T-helper 2 cell treated with Interferon-gamma antibody and Interleukin-4, amounts not matched to agents 100 ng/mL and 5 ng/mL, for 36 hours (primary cell): ENCODE measurements around the gene SERINC3. TPM values are rescaled to one million over a fixed set of nuclear protein-coding genes. Genes with fewer than 3 reads are reported as not detected.
"Not testable (repeated sequence)": the region's sequence is repeated elsewhere in the genome, so short reads cannot be mapped to it uniquely, and the experiment has no call there.

Experiments used
- intact Hi-C: fragments of 100-400 bp; cut with micrococcal nuclease; formaldehyde crosslinking; loops from one replicate; pipeline ENCODE4 v1.15.1; 2023
- total RNA-seq: library from RNA; stranded (reverse); gene quantifications from 2 replicates; pipeline ENCODE4 v1.2.3, GENCODE V29; 2022

SERINC3 gene
- 64.0 and 65.4 TPM in 2 replicates for total RNA-seq

- intact Hi-C loops = loop anchor here (1.0 to 10.0 kb wide), 5 partner anchors 47 to 366 kb away; partner anchors contain the start of genes TTPAL and YWHAB
Observed at GRCh38 chr20:44521484-44522481, at the start of gene SERINC3. Gene SERINC3, minus strand, starts transcription at chr20:44522070. Its CDS starts 119 bp downstream, at chr20:44521951.

- intact Hi-C loops = no loop called here
Observed at GRCh38 chr20:44571362-44571988, 49.6 kb upstream of the SERINC3 start.

DNA sequence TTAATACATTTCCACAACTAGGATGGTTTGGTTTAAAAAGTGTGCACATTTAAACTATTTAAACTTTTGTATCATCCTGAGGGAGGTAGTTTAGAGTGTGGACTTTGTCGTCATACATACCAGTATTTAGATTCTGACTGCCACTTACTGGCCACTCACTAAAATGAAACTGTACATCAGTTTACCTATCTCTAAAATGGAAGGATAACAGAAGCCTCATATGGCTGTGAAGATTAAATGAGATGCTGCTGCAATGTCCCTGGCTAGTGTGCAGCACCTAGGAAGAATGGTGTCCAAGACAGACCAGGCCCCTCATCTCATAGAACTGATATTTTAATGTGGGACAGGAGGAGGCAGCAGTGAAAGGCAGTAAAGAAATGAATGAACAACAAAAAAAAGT, 48.5 kb upstream of the SERINC3 start:
- intact Hi-C loops = no loop called here

DNA sequence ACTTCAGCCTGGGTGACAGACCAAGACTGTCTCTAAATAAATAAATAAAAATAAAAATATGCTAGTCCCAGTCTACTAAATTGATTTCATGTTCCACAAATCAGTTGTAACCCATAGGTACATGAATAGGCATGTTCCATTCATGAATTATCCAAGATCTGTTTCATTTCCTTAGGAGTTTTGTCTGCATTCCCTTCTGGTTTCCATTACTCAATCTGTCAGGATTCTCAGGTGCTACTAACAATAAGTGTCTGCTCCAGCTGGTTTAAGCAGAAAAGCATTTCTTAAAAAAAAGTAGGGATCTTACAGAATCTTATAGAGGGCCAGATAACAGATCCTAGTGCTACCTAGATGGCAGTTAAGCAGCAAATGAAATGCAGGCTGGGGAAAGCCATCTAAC, 44.9 kb upstream of the SERINC3 start:
- intact Hi-C loops = no loop called here

DNA sequence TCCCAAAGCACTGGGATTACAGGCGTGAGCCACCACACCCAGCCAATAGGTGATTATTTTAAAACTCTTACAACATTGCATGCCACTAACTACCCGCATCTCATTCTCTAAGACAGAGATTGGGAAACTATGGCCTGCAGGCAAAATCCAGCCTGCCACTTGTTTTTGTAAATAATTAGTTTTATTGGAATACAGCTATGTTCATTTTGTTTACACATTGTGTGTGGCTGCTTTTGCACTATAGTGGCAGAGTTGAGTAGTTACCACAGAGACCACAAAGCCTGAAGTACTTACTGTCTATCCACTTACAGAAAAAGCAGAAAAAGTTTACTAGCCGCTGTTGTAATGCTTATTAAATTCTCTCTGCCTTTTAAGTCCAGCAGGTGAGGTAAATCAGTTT, 44.1 kb upstream of the SERINC3 start:
- intact Hi-C loops = no loop called here

GRCh38 chr20:44561876-44562275, 40.0 kb upstream of the SERINC3 start:
- intact Hi-C loops = no loop called here

GRCh38 chr20:44560818-44561217, 38.9 kb upstream of the SERINC3 start:
- intact Hi-C loops = not testable (repeated sequence)

DNA sequence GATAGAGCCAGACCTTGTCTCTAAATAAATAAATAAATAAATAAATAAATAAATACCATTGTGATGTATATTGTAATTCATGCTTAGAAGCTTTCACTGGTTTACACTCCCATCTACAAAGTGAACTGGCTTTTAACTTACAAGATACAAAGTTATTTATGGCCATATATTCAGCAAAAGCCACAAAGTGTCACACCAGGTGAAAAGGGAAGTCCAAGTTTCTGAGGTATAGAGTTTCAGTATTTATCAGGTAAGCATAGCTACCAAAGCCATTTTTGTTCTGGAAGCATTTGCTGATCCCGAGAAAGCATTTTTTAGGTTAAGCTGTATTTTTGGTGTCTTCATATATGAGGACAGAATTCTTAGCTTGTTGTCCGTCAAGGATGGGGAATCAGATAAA, 38.4 kb upstream of the SERINC3 start:
- intact Hi-C loops = no loop called here

- intact Hi-C loops = no loop called here
Observed at GRCh38 chr20:44559302-44559701, 37.4 kb upstream of the SERINC3 start.

DNA sequence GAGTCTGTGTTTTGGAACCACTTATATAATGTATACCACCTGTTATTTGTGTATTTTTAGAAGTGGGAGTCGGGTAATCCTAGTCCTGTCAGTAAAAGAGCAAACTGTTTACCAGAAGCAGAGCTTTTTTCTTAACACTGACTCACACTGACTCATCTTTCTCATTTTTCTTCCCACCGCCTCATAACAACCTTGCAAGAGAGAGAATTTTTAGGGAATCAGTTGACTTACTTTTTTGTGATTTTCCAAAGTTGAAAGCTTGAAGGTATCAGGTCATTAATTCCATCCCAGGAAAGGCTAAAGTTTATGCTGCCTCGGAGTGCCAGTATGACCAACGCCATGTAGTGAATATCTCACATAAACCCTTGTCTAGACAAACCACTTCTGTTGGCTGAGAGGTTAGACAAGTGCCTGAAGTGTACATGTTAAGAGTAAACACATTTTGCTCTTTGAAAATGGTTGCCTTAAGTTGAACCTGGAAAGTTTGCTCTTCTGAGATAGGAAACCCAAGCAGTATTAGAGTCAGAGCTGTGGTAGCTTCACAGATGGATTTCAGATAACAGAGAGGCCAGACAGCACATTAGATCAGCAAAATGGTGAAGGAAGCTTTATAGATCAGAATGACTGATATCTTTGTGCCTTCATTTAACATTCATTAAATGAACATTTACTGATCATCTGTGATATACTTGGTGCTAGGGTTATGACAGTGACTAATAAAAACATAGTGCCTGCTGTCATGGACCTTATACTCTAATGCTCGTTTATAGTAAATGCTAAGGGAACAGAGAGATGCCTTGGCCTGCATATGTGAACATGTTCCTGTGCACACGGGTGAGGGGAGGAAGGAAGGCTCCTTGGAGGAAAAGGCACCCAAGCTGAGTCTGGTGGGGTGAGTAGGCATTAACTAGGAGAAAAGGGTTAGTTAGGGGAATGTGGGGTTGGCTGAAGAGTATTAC, 31.4 kb upstream of the SERINC3 start:
- intact Hi-C loops = no loop called here

DNA sequence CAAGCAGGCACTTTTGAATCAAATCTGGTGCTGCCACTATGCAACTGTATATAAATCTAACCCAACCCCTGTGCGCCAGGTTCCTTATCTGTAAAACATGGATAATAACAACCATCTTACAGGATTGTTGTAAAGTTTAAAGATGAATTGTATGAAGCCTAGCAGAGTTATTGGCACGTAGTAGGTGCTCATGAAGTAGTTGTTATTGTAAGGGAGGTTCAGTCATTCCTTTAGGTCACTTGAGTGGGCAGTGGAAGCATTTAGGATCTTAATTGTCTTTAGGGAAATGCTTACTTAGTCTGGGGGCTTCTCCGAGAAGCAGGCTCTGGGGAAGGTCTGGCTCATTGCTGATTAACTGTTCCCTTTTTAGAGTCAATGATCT, 30.7 kb upstream of the SERINC3 start:
- intact Hi-C loops = no loop called here

- intact Hi-C loops = no loop called here
Observed at GRCh38 chr20:44552050-44552449, 30.2 kb upstream of the SERINC3 start.

GRCh38 chr20:44549123-44549522, 27.3 kb upstream of the SERINC3 start:
- intact Hi-C loops = no loop called here

- intact Hi-C loops = no loop called here
Observed at GRCh38 chr20:44547419-44547818, 25.5 kb upstream of the SERINC3 start.

- intact Hi-C loops = no loop called here
Observed at GRCh38 chr20:44544263-44544662, 22.4 kb upstream of the SERINC3 start.

DNA sequence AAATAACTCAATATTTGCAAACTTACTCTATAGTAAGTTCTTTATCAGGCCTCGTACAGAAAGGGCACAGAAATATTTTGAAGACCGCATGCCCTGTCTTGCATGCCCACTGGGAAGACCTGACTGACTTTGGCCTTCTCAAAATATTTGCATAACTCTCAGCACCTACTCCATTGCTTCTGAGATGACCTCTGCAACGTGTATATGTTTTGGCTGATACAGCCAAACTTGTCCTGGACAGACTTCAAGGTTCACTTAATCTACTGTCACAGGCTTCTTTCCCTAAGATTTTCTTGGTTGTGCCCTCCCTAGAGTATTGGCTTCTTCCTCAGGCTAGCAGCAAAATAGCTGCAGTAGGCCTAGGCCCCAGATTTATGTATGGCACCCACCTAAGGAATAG, 21.5 kb upstream of the SERINC3 start:
- intact Hi-C loops = no loop called here

GRCh38 chr20:44542890-44543289, 21.0 kb upstream of the SERINC3 start:
- intact Hi-C loops = no loop called here

DNA sequence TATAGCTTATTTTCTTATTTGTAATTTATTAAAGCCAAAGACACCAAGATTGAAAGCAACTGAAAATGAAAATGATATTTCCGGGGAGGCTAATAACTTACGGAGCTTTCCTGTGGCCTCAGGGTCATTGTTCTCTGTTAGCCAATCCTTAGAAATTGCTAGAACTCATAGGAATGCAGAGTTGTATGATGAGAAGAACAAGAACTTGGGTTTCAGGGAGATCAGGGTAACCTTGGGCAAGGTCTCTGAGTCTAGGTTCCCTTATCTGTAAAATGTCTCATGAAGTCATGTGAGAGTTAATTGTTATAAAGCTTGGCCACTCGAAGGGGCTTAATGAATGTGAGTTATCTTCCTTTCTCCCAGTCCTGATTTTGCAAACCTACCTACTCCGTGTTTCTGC, 20.1 kb upstream of the SERINC3 start:
- intact Hi-C loops = no loop called here

GRCh38 chr20:44540834-44541233, 19.0 kb upstream of the SERINC3 start:
- intact Hi-C loops = no loop called here

- intact Hi-C loops = no loop called here
Observed at GRCh38 chr20:44537993-44538392, 16.1 kb upstream of the SERINC3 start.

DNA sequence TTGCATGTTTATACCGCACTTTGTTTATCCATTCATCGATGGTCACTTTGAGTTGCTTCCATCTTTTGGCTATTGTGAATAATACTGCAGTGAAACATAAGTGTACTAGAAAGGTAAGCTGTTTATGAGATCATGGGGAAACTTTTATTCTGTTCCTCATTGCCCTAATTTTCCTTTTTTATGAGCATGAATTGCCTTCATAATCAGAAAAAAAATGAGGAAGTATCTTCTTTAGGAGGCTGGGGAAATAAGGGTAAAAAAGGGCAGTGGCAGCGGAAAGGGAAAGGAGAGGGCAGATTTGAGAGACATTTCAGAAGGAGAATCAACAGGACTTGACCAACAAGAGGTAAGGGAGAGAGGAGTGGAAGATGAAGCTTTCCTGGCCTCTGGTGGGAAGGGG, 14.3 kb upstream of the SERINC3 start:
- intact Hi-C loops = no loop called here
